Skin of body (tissue), 2 donors: ENCODE data around the gene ARHGDIA. TPM values are rescaled to one million over a fixed set of nuclear protein-coding genes. Genes with fewer than 3 reads are reported as not detected.

Source experiments
- DNase-seq: peaks from one replicate; lab custom pipeline; 2025; lab: John Stamatoyannopoulos, UW
- total RNA-seq: library from RNA; depleted of rRNA; stranded (reverse); fragments of >200 nt; gene quantifications from one replicate; pipeline ENCODE4 v1.2.3, GENCODE V29; 2014

Gene ARHGDIA
- total RNA-seq, 1 donor from 2014 or later: 51.6 TPM

GRCh38 chr17:81828656-81829055 is 42.5 kb downstream of the ARHGDIA start:
- no peak for DNase-seq

GRCh38 chr17:81825841-81826466 is 45.2 kb downstream of the ARHGDIA start:
- no peak for DNase-seq

- no peak for DNase-seq
Observed at GRCh38 chr17:81824595-81824994, 46.5 kb downstream of the ARHGDIA start.

GRCh38 chr17:81823820-81824550 is 47.2 kb downstream of the ARHGDIA start:
- DNase-seq: no peak

- no peak for DNase-seq
Observed at GRCh38 chr17:81822996-81823819, 47.9 kb downstream of the ARHGDIA start.

- no peak for DNase-seq
Observed at GRCh38 chr17:81822312-81822637, 48.9 kb downstream of the ARHGDIA start.

- DNase-seq: peak; percentile 30
Observed at GRCh38 chr17:81821603-81822311, 49.4 kb downstream of the ARHGDIA start.

GRCh38 chr17:81821147-81821546 is 50.0 kb downstream of the ARHGDIA start:
- DNase-seq: no peak

GRCh38 chr17:81819708-81820107 is 51.4 kb downstream of the ARHGDIA start:
- no peak for DNase-seq

- no peak for DNase-seq
Observed at GRCh38 chr17:81817758-81818147, 53.4 kb downstream of the ARHGDIA start.

Other genes with a start within 250 kb of the ARHGDIA start
- 35.4 TPM for gene NPLOC4, start 234.2 kb downstream of the ARHGDIA start, total RNA-seq
- gene TSPAN10, start 234.1 kb downstream of the ARHGDIA start, total RNA-seq: 1.2 TPM
- 0.49 TPM for gene PDE6G, start 214.8 kb downstream of the ARHGDIA start, total RNA-seq
- 8.5 TPM for gene OXLD1, start 204.7 kb downstream of the ARHGDIA start, total RNA-seq
- gene CCDC137, start 204.6 kb downstream of the ARHGDIA start, total RNA-seq: 5.9 TPM
- gene ARL16, start 187.5 kb downstream of the ARHGDIA start, total RNA-seq: 32.1 TPM
- 36.6 TPM for gene HGS, start 187.3 kb downstream of the ARHGDIA start, total RNA-seq
- 9.2 TPM for gene MRPL12, start 168.0 kb downstream of the ARHGDIA start, total RNA-seq
- gene SLC25A10, start 159.1 kb downstream of the ARHGDIA start, total RNA-seq: 7.1 TPM
- not detected for gene GCGR, start 67.2 kb downstream of the ARHGDIA start, total RNA-seq
- gene MCRIP1, start 38.0 kb downstream of the ARHGDIA start, total RNA-seq: 35.6 TPM
- 10.0 TPM for gene PPP1R27, start 36.3 kb downstream of the ARHGDIA start, total RNA-seq
- gene P4HB, start 10.8 kb downstream of the ARHGDIA start, total RNA-seq: 208 TPM
- gene ALYREF, start 20.2 kb upstream of the ARHGDIA start, total RNA-seq: 67.6 TPM
- 60.1 TPM for gene ANAPC11, start 20.4 kb upstream of the ARHGDIA start, total RNA-seq
- gene NPB, start 30.9 kb upstream of the ARHGDIA start, total RNA-seq: 0.59 TPM
- gene PCYT2, start 40.1 kb upstream of the ARHGDIA start, total RNA-seq: 18.6 TPM
- 12.6 TPM for gene SIRT7, start 46.8 kb upstream of the ARHGDIA start, total RNA-seq
- gene MAFG, start 56.4 kb upstream of the ARHGDIA start, total RNA-seq: 8.1 TPM
- 49.4 TPM for gene PYCR1, start 66.0 kb upstream of the ARHGDIA start, total RNA-seq
- gene MYADML2, start 75.9 kb upstream of the ARHGDIA start, total RNA-seq: 3.2 TPM
- gene NOTUM, start 89.8 kb upstream of the ARHGDIA start, total RNA-seq: 1.7 TPM
- 19.2 TPM for gene ASPSCR1, start 106.3 kb upstream of the ARHGDIA start, total RNA-seq
- 19.7 TPM for gene CENPX, start 151.5 kb upstream of the ARHGDIA start, total RNA-seq
- 8.6 TPM for gene LRRC45, start 152.0 kb upstream of the ARHGDIA start, total RNA-seq
- gene RAC3, start 160.3 kb upstream of the ARHGDIA start, total RNA-seq: 15.6 TPM
- 33.4 TPM for gene DCXR, start 166.4 kb upstream of the ARHGDIA start, total RNA-seq
- gene RFNG, start 180.5 kb upstream of the ARHGDIA start, total RNA-seq: 19.3 TPM
- gene GPS1, start 180.6 kb upstream of the ARHGDIA start, total RNA-seq: 35.5 TPM
- 35.7 TPM for gene DUS1L, start 194.5 kb upstream of the ARHGDIA start, total RNA-seq
- 262 TPM for gene FASN, start 226.9 kb upstream of the ARHGDIA start, total RNA-seq